Natural killer cell (primary cell): ENCODE data around the gene RCAN2. TPM values are rescaled to one million over a fixed set of nuclear protein-coding genes. Genes with fewer than 3 reads are reported as not detected.

Experiments used
- ATAC-seq, 3 donors: fragments of 150-1000 bp in 2 of 3; fragments of 200-7000 bp in 1 of 3; cut with Tn5 transposase; 1 replicate in 1 of 3; 2 replicates in 2 of 3; pipeline ENCODE4 v1.10.0; 2021; ENCODE audit warnings: mild to moderate bottlenecking in 2 of 3, moderate library complexity in 2 of 3
- DNase-seq, 2 donors: peaks; one replicate each; pipeline versions ENCODE4 v3.0.0 to v3.0.0-alpha.2; 2013 to 2021; ENCODE audit warnings: mixed read lengths in 1 of 2
- H3K27ac ChIP-seq: one replicate; pipeline ENCODE4 v1.5.1; 2013; ENCODE audit warnings: mild to moderate bottlenecking, low read length
- H3K27me3 ChIP-seq: one replicate; pipeline ENCODE4 v1.6.1; 2013; ENCODE audit warnings: low read length; ENCODE audit not compliant: control insufficient read depth, insufficient read depth
- H3K36me3 ChIP-seq: one replicate; pipeline ENCODE4 v1.6.1; 2013; ENCODE audit warnings: low read length; ENCODE audit not compliant: control insufficient read depth, insufficient read depth
- H3K4me1 ChIP-seq: one replicate; pipeline ENCODE4 v1.6.1; 2013; ENCODE audit warnings: low read length; ENCODE audit not compliant: control insufficient read depth, insufficient read depth
- H3K4me3 ChIP-seq: one replicate; pipeline ENCODE4 v1.5.1; 2013; ENCODE audit warnings: low read length
- H3K9me3 ChIP-seq: one replicate; pipeline ENCODE4 v1.6.1; 2013; ENCODE audit warnings: low read length; ENCODE audit not compliant: control insufficient read depth, insufficient read depth
- H3K27ac Mint-ChIP-seq, 2 donors: one replicate each; pipeline ENCODE4 v1.8.0; 2022; ENCODE audit warnings: mild to moderate bottlenecking in 2 of 2, mixed read lengths in 2 of 2, moderate library complexity in 1 of 2
- H3K27me3 Mint-ChIP-seq, 2 donors: one replicate each; pipeline ENCODE4 v1.8.0; 2022; ENCODE audit warnings: low read depth in 2 of 2, mixed read lengths in 2 of 2
- H3K36me3 Mint-ChIP-seq: one replicate; pipeline ENCODE4 v1.8.0; 2022; ENCODE audit warnings: mixed read lengths
- H3K4me1 Mint-ChIP-seq, 2 donors: one replicate each; pipeline ENCODE4 v1.8.0; 2022; ENCODE audit warnings: mixed read lengths in 2 of 2
- H3K4me3 Mint-ChIP-seq: one replicate; pipeline ENCODE4 v1.8.0; 2022; ENCODE audit warnings: mild to moderate bottlenecking, moderate library complexity, mixed read lengths
- H3K9me3 Mint-ChIP-seq, 2 donors: one replicate each; pipeline ENCODE4 v1.8.0; 2022; ENCODE audit warnings: mixed read lengths in 2 of 2
- CTCF ChIP-seq: fragments of 200-600 bp; IDR thresholded peaks from one replicate; pipeline ENCODE4 v1.8.0; 2022; ENCODE audit warnings: antibody characterized with exemption
- WGBS: methylation state at CpG from one replicate; pipeline ENCODE4 v1.1.7; 2013; ENCODE audit warnings: missing lambda C conversion rate; ENCODE audit not compliant: insufficient coverage; 5-methylcytosine and 5-hydroxymethylcytosine counted together
- intact Hi-C: fragments of 100-400 bp; cut with micrococcal nuclease; formaldehyde crosslinking; loops from one replicate; pipeline ENCODE4 v1.14.2; 2022
- total RNA-seq, 4 donors: library from RNA; stranded (reverse); fragments of 120-200 nt in 1 of 4; gene quantifications; one replicate each; pipeline versions ENCODE4 v1.2.3 to v1.2.4, GENCODE V29; 2013 to 2022

The RCAN2 gene
- total RNA-seq, 3 donors from 2014 or later (not counting 1 experiment from before 2014, with no cell fraction given) = 0.43 TPM; not detected in 2

- Mint-ChIP-seq H3K9me3 (no peaks in the 10 kb centered on the region), H3K27ac (no peak overlapping the region), H3K27me3 (peaks cover 13 to 33% of the 10 kb centered on the region in 2 donors), H3K4me1 (no peaks in the 10 kb centered on the region), H3K4me3 (no peak overlapping the region), H3K36me3 (no peaks in the 10 kb centered on the region)
- H3K4me3 ChIP-seq = no peak overlapping the region
- WGBS = 85% methylated on average over 5 of the region's 7 CpGs
- DNase-seq (no peak), ATAC-seq (no peak)
- intact Hi-C loops = no loop called here
- no peaks in the 10 kb centered on the region for H3K4me1 ChIP-seq
- no peak overlapping the region for H3K27ac ChIP-seq
- no peaks in the 10 kb centered on the region for H3K36me3 ChIP-seq
- H3K27me3 ChIP-seq = no peaks in the 10 kb centered on the region
- H3K9me3 ChIP-seq = no peaks in the 10 kb centered on the region
- TF ChIP-seq CTCF = no peak
Measured at GRCh38 chr6:46505693-46506512, 14.7 kb upstream of the RCAN2 start.

- DNase-seq (no peak), ATAC-seq (no peak)
- no peaks in the 10 kb centered on the region for H3K9me3 Mint-ChIP-seq
- no peak overlapping the region for H3K4me3 Mint-ChIP-seq
- H3K27me3 Mint-ChIP-seq = peaks cover 20 to 44% of the 10 kb centered on the region in 2 donors
- no peak overlapping the region for H3K27ac Mint-ChIP-seq
- no peak overlapping the region for H3K27ac ChIP-seq
- no peak overlapping the region for H3K4me3 ChIP-seq
- H3K9me3 ChIP-seq = no peaks in the 10 kb centered on the region
- H3K36me3 Mint-ChIP-seq = no peaks in the 10 kb centered on the region
- H3K4me1 ChIP-seq = no peaks in the 10 kb centered on the region
- peaks cover 2% of the 10 kb centered on the region for H3K27me3 ChIP-seq
- TF ChIP-seq CTCF = no peak
- no peaks in the 10 kb centered on the region for H3K4me1 Mint-ChIP-seq
- intact Hi-C loops = no loop called here
- H3K36me3 ChIP-seq = no peaks in the 10 kb centered on the region
Measured at GRCh38 chr6:46504242-46504641, 13.0 kb upstream of the RCAN2 start.

- H3K36me3 ChIP-seq = no peaks in the 10 kb centered on the region
- H3K9me3 Mint-ChIP-seq = no peaks in the 10 kb centered on the region
- no peaks in the 10 kb centered on the region for H3K4me1 Mint-ChIP-seq
- no peaks in the 10 kb centered on the region for H3K36me3 Mint-ChIP-seq
- ATAC-seq (no peak), DNase-seq (no peak)
- H3K4me1 ChIP-seq = no peaks in the 10 kb centered on the region
- peaks cover 6% of the 10 kb centered on the region for H3K27me3 ChIP-seq
- no peak overlapping the region for H3K4me3 ChIP-seq
- TF ChIP-seq CTCF = no peak
- H3K27ac Mint-ChIP-seq = no peak overlapping the region
- no peak overlapping the region for H3K4me3 Mint-ChIP-seq
- intact Hi-C loops = no loop called here
- no peak overlapping the region for H3K27ac ChIP-seq
- H3K9me3 ChIP-seq = no peaks in the 10 kb centered on the region
- whole genome bisulfite sequencing = 82% methylated on average over 1 of the region's 2 CpGs
- peaks cover 20 to 46% of the 10 kb centered on the region in 2 donors for H3K27me3 Mint-ChIP-seq
Measured at GRCh38 chr6:46502486-46503119, 11.4 kb upstream of the RCAN2 start.
